AG04449 (cell line): ENCODE results near the gene SMURF1.

Experiments
- CTCF ChIA-PET: fragments of 350-600 bp; formaldehyde crosslinking; extraction: SDS; loops from one replicate; lab custom pipeline; 2021; ENCODE audit warnings: antibody characterized with exemption; lab: Yijun Ruan, JAX
- POLR2A ChIA-PET: fragments of 400-600, 350-600 bp; formaldehyde crosslinking; extraction: SDS; loops from one replicate; lab custom pipeline; 2020; ENCODE audit warnings: antibody characterized with exemption, inconsistent platforms; lab: Yijun Ruan, JAX
- DNase-seq: peaks from one replicate; pipeline ENCODE4 v3.0.0-alpha.2; 2010; ENCODE audit warnings: low read depth, low spot score
- H3K4me3 ChIP-seq: 2 replicates; pipeline ENCODE4 v1.5.1; 2011; ENCODE audit warnings: low read depth, mild to moderate bottlenecking, control low read depth, low read length
- CTCF ChIP-seq: IDR thresholded peaks from one replicate; pipeline ENCODE4 v1.5.1; 2011; ENCODE audit warnings: mild to moderate bottlenecking, moderate library complexity, low read length, control low read depth, inconsistent platforms; ENCODE audit not compliant: insufficient read depth; ENCODE audit errors: missing control alignments

The SMURF1 gene

GRCh38 chr7:98981701-98982100 is 162.2 kb downstream of the SMURF1 start:
- H3K4me3 ChIP-seq: no peak overlapping the region
- POLR2A ChIA-PET: no interaction called here
- TF ChIP-seq CTCF: no peak
- no peak for DNase-seq
- CTCF ChIA-PET: no interaction called here

GRCh38 chr7:98978672-98979071 is 165.2 kb downstream of the SMURF1 start:
- H3K4me3 ChIP-seq: no peak overlapping the region
- no peak for TF ChIP-seq CTCF
- ChIA-PET POLR2A (no interaction called here), CTCF (interaction anchor here (1.9 kb wide), 1 partner anchor 20 kb away, joined by 6 read pairs; no protein-coding TSS in a partner anchor)
- DNase-seq: no peak
